ENCODE data around the gene CSF2. TPM values are rescaled to one million over a fixed set of nuclear protein-coding genes. Genes with fewer than 3 reads are reported as not detected.

CSF2 gene
- total RNA-seq, 4 donors from 2014 or later, result not detected

GRCh38 chr5:132044207-132044606 lies 29.4 kb upstream of the CSF2 start:
- DNase-seq, result peak in 1 of 3 donors; percentile 43

GRCh38 chr5:132046880-132047299 lies 26.7 kb upstream of the CSF2 start:
- no peak for DNase-seq
- H3K27me3 ChIP-seq, result no peaks in the 10 kb centered on the region
- TF ChIP-seq POLR2A (IDR thresholded peaks at IDR 0.05) (no peak), CTCF (IDR thresholded peaks at IDR 0.05) (no peak)
- H3K36me3 ChIP-seq, result no peaks in the 10 kb centered on the region
- H3K27ac ChIP-seq, result no peak overlapping the region
- H3K9me3 ChIP-seq, result no peaks in the 10 kb centered on the region
- H3K4me3 ChIP-seq, result no peak overlapping the region
- H3K4me1 ChIP-seq, result no peaks in the 10 kb centered on the region

More at GRCh38 chr5:132044207-132044606, 29.4 kb upstream of the CSF2 start:
- H3K27me3 ChIP-seq, result no peaks in the 10 kb centered on the region
- TF ChIP-seq POLR2A (IDR thresholded peaks at IDR 0.05), result no peak
- no peak for TF ChIP-seq CTCF (IDR thresholded peaks at IDR 0.05)
- H3K4me3 ChIP-seq, result no peak overlapping the region
- no peaks in the 10 kb centered on the region for H3K36me3 ChIP-seq
- no peaks in the 10 kb centered on the region for H3K4me1 ChIP-seq
- H3K9me3 ChIP-seq, result no peaks in the 10 kb centered on the region
- H3K27ac ChIP-seq, result no peak overlapping the region

- Histone ChIP-seq H3K4me1 (no peaks in the 10 kb centered on the region), H3K36me3 (no peaks in the 10 kb centered on the region), H3K9me3 (no peaks in the 10 kb centered on the region), H3K27ac (no peak overlapping the region), H3K27me3 (no peaks in the 10 kb centered on the region), H3K4me3 (no peak overlapping the region)
- DNase-seq, result no peak
- no peak for TF ChIP-seq POLR2A (IDR thresholded peaks at IDR 0.05)
- TF ChIP-seq CTCF (IDR thresholded peaks at IDR 0.05), result no peak
Observed at GRCh38 chr5:132049093-132049492, 24.5 kb upstream of the CSF2 start.

GRCh38 chr5:132049559-132049958 lies 24.0 kb upstream of the CSF2 start:
- Histone ChIP-seq H3K9me3 (no peaks in the 10 kb centered on the region), H3K36me3 (no peaks in the 10 kb centered on the region), H3K27ac (no peak overlapping the region), H3K4me3 (no peak overlapping the region), H3K4me1 (no peaks in the 10 kb centered on the region), H3K27me3 (no peaks in the 10 kb centered on the region)
- TF ChIP-seq POLR2A (IDR thresholded peaks at IDR 0.05) (no peak), CTCF (IDR thresholded peaks at IDR 0.05) (no peak)
- peak in 1 of 3 donors; percentile 4 for DNase-seq

GRCh38 chr5:132050136-132050535 lies 23.5 kb upstream of the CSF2 start:
- Histone ChIP-seq H3K9me3 (no peaks in the 10 kb centered on the region), H3K36me3 (no peaks in the 10 kb centered on the region), H3K4me1 (no peaks in the 10 kb centered on the region), H3K4me3 (no peak overlapping the region), H3K27ac (no peak overlapping the region), H3K27me3 (no peaks in the 10 kb centered on the region)
- TF ChIP-seq CTCF (IDR thresholded peaks at IDR 0.05), result no peak
- peak; percentile 21 to 53 (median 46) for DNase-seq
